ENCODE measurements around the gene XYLT2. TPM values are rescaled to one million over a fixed set of nuclear protein-coding genes. Genes with fewer than 3 reads are reported as not detected.
"Not testable (repeated sequence)": the region's sequence is repeated elsewhere in the genome, so short reads cannot be mapped to it uniquely, and the experiment has no call there.

The XYLT2 gene
- polyA plus RNA-seq, 3 donors, result 25.3 to 30.3 (median 29.4) TPM

DNA sequence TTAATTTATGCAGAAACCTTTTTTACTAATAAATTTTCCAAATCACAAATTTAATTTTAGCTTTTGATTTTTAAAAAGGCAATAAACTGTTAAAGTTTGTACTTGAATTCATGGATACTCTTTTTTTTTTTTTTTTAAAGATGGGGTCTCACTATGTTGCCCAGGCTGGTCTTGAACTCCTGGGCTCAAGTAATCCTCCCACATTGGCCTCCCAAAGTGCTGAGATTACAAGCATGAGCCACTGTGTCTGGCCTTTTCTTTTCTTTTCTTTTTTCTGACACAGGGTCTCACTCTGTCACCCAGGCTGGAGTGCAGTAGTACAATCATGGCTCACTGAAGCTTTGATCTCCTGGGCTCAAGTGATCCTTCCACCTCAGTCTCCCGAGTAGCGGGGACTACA is 29.3 kb upstream of the XYLT2 start:
- not testable (repeated sequence) for DNase-seq

DNA sequence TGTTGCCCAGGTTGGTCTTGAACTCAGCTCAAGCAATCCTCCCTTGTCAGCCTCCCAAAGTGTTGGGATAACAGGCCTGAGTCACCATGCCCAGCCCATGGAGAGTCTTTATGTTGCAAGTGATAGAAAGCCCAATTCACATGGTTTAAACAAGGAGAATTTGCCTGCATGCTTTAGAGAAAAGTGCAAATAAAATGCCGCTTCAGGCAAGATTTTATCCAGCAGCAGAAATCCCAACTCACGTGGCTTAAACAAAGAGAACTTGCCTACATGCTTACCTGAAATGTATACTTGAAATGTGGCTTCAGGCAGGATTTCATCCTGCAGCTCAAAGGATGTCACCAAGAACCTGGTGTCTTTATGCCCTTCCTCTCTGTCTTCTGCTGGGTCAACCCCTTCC is 28.8 kb upstream of the XYLT2 start:
- DNase-seq, result no peak

DNA sequence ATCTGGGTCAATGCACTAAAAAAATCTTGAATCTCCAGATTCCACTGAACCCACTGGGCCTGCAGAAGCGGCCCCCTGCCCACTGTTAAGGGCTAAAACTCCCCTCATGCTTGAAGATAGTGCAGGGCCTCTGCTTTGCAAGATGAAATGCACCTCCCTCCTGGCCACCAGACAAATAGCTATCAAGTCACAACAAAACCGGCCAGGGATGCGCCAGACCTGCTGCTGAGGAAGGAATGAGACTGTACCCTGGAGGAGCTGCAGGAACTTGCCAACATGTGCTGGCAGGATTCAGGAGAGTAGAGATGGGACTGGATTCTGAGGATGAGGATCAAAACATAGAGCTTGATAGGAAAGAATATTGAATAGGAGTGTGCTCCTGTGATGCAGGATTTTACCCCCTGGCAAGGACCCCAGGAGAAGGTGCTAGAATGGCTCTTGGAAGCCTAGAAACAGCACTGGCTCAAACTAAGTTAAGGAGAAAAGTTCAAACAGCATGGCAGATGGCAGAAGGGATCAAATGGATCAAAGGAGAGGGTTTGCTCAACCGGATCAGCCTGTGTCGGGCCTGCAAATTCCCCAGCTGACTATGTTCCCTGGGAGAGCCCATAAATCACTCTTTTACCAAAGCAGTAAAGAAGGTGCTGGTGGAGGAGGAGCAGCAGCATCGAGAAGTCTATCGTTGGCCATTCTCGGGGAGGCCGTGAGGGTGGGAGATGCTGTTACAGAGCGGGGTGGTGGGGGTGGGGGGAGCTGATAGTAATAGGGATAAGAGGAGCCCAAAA is 27.2 kb upstream of the XYLT2 start:
- DNase-seq, result peak; percentile 91

DNA sequence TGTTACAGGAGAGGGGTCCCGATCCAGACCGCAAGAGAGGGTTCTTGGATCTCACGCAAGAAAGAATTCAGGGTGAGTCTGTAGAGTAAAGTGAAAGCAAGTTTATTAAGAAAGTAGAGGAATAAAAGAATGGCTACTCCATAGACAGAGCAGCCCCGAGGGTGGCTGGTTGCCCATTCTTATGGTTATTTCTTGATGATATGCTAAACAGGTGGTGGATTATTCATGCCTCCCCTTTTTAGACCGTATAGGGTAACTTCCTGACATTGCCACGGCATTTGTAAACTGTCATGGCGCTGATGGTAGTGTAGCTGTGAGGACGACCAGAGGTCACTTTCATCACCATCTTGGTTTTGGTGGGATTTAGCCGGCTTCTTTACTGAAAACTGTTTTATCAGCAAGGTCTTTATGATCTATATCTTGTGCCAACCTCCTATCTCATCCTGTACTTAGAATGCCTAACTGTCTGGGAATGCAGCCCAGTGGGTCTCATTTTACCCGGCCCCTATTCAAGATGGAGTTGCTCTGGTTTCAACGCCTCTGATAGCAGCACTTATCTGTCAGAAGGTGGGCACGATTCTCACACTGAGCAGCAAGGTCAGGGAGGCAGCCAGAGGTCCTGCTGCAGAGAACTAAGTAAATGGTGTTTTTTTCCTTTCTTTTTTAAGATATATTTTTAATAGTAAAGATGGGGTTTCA is 26.5 kb upstream of the XYLT2 start:
- no peak for DNase-seq

DNA sequence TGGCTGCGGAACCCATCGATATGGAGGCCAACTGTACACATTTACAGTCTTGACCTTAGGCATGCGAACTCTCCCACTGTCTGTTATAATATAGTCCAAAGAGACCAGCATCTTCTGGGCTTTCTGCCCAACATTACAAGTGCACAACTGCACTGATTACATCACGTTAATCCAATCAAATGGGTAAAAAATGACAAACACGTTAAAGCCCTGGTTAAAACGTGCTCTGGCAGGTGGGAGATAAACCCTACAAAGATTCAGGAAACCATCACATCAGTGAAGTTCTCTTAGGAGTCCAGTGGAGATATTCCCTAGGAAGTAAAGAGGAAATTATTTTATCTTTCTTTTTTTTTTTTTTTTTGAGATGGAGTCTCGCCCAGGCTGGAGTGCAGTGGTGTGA is 23.7 kb upstream of the XYLT2 start:
- DNase-seq, result no peak

DNA sequence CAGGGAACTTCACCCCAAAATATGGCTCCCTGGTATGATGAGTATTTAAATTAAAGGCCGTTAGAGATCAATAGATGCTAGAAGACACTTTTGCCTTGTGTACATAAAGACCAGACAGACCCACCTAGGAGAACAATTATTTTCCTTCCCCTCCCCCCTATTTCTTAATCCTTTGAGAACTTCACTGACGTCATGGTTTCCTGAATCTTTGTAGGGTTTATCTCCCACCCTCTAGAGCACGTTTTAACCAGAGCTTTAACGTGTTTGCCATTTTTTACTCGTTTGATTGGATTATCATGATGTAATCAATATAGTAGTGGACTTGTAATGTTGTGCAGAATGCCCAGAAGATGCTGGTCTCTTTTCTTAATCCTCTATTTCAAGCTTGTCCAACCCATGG is 22.9 kb upstream of the XYLT2 start:
- DNase-seq, result no peak

- no peak for DNase-seq
Measured at GRCh38 chr17:50325906-50326305, 20.0 kb upstream of the XYLT2 start.

- no peak for DNase-seq
Measured at GRCh38 chr17:50326831-50327364, 19.0 kb upstream of the XYLT2 start.

- peak; percentile 71 for DNase-seq
Measured at GRCh38 chr17:50328363-50329325, 17.3 kb upstream of the XYLT2 start.

GRCh38 chr17:50329716-50330115 is 16.2 kb upstream of the XYLT2 start:
- no peak for DNase-seq

- peak; percentile 45 for DNase-seq
Measured at GRCh38 chr17:50330151-50330775, 15.7 kb upstream of the XYLT2 start.

DNA sequence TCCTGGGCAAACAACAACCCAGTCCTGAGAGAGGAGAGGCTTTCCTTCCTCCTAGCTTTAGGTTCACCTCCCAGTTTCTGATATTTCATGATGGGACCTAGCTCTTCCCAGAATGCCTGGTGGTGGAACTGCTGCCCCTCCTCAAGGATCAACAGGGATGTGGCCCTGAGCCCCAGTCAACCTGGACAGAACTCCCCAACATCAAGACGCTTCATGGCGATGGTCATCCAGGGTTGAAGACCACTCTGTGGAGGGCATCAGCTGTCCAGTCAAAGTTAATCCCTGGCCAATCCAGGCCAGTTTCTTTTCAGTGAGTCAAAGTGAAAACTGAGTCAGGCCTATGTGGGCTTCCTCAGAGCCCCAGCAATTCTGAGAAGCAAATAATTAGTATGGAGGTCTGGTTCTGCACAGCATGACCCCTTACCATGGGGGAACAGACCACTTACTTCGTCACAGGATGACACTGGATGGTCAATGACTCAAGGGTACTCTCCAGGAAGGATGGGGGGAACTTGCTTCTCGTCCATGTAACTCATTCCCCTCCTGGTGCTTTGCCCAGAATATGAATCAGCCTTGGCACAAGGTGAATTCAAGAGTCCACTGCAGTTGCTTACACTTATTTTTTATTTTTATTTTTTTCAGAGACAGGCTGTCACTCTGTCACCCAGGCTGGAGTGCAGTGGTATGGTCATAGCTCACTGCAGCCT is 14.7 kb upstream of the XYLT2 start:
- no peak for DNase-seq

DNA sequence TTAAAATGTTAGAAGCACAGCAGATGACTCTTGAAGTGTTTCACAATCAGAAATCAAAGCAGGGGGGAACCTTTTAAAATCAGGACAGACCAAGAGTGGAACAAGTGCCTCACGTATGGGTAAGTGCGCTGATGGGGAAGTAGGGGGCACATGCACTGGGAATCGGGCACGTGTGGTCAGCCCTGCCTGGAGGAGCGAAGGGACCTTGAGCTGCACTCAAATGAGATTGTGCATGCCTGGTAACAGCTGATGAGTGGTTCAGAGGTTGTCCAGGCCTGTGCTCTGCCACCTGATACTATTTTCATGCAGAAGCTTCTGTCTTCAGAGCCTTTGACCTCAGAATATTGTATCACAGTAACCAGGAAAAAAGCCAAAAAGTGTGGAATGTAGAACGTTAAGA is 13.7 kb upstream of the XYLT2 start:
- DNase-seq, result no peak

GRCh38 chr17:50333291-50334057 is 12.5 kb upstream of the XYLT2 start:
- DNase-seq, result not testable (repeated sequence)

DNA sequence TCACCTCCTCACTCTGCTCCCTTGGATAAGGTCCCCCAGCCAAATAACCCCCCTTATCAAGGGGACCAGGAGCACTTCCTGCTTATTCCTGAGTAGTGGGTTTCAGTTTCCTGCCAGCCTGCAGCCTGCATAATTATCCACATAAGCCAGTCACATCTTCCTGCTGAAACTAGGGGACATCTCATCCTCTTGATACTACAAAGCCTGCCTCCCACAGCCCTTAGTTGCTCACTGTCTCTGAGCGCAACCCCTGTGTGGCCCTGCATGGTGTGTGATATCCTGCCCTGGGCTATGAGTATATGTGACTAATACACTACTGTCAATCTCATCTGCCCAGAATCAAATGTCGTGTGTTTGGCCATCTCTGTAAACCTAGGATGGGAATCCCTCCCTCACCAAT is 8.0 kb upstream of the XYLT2 start:
- DNase-seq, result no peak

DNA sequence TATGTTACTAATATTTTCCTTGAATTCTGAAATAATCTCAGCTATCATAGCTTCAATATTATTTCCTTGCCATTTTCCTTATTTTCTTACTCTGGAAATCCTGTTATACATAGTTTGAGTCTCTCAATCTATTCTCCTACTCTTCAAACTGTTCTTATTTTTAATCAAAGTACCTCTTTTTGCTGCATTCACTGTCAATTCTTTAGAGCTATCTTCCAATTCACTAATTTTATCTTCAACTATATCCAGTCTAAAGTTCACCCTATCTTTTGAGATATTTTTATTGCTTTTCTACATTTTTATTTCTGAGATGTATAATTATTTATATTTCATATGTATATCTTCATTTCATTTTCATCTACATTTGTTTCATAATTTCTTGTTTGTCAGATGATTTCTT is 7.3 kb upstream of the XYLT2 start:
- no peak for DNase-seq

GRCh38 chr17:50339381-50339780 is 6.5 kb upstream of the XYLT2 start:
- DNase-seq, result no peak

DNA sequence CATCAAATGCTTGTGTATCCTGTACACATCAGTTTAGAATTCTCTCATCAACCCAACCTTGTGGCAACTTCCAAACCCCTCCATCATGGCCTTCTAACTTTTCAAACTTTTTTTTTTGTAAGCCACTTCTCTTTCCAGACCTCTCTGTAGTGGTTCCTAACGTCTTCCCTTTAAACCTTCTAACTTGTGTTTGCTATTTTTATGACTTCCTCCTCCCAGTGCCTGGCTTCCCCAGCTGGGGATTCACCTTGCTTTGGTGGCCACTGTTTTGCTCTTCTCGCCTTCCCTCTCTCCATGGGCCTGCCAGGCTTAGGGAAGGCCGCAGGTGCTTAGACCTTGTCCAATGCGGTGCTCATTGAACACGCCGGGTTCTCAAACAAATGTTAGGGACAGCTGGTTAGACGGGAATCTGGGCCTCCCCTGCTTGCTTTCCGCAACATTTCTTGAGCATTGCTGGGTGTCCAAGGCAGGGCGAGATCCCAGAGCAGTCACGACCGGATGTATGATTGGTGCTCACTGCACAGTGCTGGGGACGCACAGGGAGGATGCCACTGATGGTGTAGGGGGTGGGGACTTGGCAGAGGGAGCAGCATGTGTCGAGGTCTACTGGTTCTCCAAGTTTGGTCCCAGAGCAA is 1.1 kb upstream of the XYLT2 start:
- DNase-seq, result no peak

DNA sequence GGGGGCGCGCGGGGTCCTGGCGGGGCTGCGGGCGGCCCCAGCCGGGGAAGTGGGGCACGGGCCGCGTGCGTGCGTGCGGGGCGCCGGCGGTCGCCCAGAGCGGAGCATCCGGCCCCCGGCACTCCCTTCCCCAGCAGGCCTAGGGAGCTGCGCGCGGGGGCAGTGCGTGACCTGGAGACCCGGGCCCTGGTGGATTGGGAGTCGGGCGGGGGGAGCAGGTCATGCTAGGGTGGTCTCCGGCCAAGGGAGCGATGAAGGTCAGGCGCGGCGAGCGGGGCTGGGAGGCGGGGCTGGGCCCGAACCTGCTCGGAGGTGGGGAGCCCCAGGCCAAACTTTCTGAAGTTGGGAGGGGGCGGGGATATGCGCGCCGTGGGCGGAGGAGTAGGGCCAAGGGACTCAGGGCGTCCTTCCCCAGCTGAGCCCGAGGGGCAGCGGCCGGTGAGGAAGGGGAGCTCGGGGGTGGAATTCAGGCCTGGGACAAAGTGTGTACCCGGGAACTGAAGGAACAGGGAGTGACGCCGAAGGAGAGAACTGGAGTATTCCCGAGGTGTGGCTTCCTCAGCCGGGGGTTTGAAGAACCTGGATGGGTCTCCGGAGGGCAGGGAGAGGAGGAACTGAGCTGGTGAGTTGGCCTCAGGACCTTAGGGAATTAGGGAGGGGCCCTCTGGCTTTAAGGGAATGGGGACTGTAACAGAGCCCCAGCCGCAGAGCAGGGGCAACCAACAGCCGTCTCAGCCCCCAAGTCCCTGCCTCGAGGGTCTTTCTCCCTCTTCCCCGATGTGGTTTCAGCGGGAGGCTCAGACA is 589 bp downstream of the XYLT2 start:
- DNase-seq, result no peak

Measured in renal pelvis (tissue), 4 donors.